ENCODE results near the gene PSMA6. TPM values are rescaled to one million over a fixed set of nuclear protein-coding genes. Genes with fewer than 3 reads are reported as not detected.

Gene PSMA6
- total and polyA plus RNA-seq, 2 of the 13 experiments (the other 11 are each of a cell fraction or from before 2014, with no cell fraction given) = 525 to 1,109 TPM

GRCh38 chr14:35341751-35342488 is 49.7 kb downstream of the PSMA6 start (continued):
- TF ChIP-seq, protein P1, sequence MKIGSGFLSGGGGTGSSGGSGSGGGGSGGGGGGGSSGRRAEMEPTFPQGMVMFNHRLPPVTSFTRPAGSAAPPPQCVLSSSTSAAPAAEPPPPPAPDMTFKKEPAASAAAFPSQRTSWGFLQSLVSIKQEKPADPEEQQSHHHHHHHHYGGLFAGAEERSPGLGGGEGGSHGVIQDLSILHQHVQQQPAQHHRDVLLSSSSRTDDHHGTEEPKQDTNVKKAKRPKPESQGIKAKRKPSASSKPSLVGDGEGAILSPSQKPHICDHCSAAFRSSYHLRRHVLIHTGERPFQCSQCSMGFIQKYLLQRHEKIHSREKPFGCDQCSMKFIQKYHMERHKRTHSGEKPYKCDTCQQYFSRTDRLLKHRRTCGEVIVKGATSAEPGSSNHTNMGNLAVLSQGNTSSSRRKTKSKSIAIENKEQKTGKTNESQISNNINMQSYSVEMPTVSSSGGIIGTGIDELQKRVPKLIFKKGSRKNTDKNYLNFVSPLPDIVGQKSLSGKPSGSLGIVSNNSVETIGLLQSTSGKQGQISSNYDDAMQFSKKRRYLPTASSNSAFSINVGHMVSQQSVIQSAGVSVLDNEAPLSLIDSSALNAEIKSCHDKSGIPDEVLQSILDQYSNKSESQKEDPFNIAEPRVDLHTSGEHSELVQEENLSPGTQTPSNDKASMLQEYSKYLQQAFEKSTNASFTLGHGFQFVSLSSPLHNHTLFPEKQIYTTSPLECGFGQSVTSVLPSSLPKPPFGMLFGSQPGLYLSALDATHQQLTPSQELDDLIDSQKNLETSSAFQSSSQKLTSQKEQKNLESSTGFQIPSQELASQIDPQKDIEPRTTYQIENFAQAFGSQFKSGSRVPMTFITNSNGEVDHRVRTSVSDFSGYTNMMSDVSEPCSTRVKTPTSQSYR (CRISPR knock-in tag; IDR thresholded peaks at IDR 0.05; ENCODE audit: borderline replicate concordance) = no peak
- TF ChIP-seq MTA1 (CRISPR knock-in tag; IDR thresholded peaks at IDR 0.05; ENCODE audit: borderline replicate concordance) (peak; percentile 33), MIXL1 (CRISPR knock-in tag; IDR thresholded peaks at IDR 0.05) (0 out of 2 replicates have a peak, but pooled peaks have one; percentile 37), ZSCAN12 (CRISPR knock-in tag; IDR thresholded peaks at IDR 0.05) (no peak; the same call in 1 of the 2 replicates), ZNF382 (CRISPR knock-in tag; IDR thresholded peaks at IDR 0.05; ENCODE audit: borderline replicate concordance) (no peak), ZNF256 (CRISPR knock-in tag; conservative IDR thresholded peaks at IDR 0.05) (no peak; the same call in 1 of the 2 replicates), KAT2B (IDR thresholded peaks at IDR 0.05; ENCODE audit: borderline replicate concordance, low read depth, low read length) (no peak), ZSCAN29 (CRISPR knock-in tag; conservative IDR thresholded peaks at IDR 0.05) (peak; percentile 80; the same call in 1 of the 2 replicates), SIX4 (CRISPR knock-in tag; IDR thresholded peaks at IDR 0.05) (no peak), CCDC6 (CRISPR knock-in tag; IDR thresholded peaks at IDR 0.05) (no peak), HNF4G (IDR thresholded peaks at IDR 0.05; ENCODE audit: borderline replicate concordance, low read depth, low read length) (no peak), HNF4G (CRISPR knock-in tag; IDR thresholded peaks at IDR 0.05; ENCODE audit: borderline replicate concordance, low read depth) (peak; percentile 30; the same call in 1 of the 2 replicates), ZNF160 (CRISPR knock-in tag; IDR thresholded peaks at IDR 0.05) (peak; percentile 69), SRF (IDR thresholded peaks at IDR 0.05; ENCODE audit: low read depth, low read length) (no peak), TBL1XR1 (IDR thresholded peaks at IDR 0.05; ENCODE audit: borderline replicate concordance, low read length, partially characterized antibody) (peak; percentile 3), TAF15 (IDR thresholded peaks at IDR 0.05; ENCODE audit: low read depth, low read length, poor library complexity, severe bottlenecking) (no peak), HDAC2 (CRISPR knock-in tag; IDR thresholded peaks at IDR 0.05) (0 out of 2 replicates have a peak, but pooled peaks have one; percentile 82), ZNF598 (CRISPR knock-in tag; IDR thresholded peaks at IDR 0.05; ENCODE audit: borderline replicate concordance) (peak; percentile 95; the same call in 1 of the 2 replicates), REPIN1 (CRISPR knock-in tag; IDR thresholded peaks at IDR 0.05; ENCODE audit: borderline replicate concordance, low read depth) (peak; percentile 8), FOXK1 (CRISPR knock-in tag; IDR thresholded peaks at IDR 0.05; ENCODE audit: borderline replicate concordance, low read depth) (no peak), ZNF280B (CRISPR knock-in tag; IDR thresholded peaks at IDR 0.05; ENCODE audit: borderline replicate concordance) (no peak)
- TF ChIP-seq, protein P2, sequence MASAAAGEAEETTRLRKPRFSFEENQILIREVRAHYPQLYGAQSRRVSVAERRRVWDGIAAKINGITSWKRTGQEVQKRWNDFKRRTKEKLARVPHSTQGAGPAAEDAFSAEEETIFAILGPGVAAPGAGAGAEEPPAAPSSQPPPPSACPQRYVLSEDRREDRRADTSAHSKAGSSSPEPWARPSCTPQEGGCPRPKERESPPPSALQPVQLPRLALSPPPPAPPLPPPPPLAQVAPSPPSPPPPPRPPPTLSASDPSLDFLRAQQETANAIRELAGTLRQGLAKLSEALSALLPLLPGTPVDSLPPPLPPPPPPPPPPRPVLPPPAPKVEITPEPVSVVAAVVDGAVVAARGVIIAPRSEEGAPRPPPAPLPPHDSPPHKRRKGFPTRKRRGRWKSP (CRISPR knock-in tag; IDR thresholded peaks at IDR 0.05) = no peak
- TF ChIP-seq, protein P3, sequence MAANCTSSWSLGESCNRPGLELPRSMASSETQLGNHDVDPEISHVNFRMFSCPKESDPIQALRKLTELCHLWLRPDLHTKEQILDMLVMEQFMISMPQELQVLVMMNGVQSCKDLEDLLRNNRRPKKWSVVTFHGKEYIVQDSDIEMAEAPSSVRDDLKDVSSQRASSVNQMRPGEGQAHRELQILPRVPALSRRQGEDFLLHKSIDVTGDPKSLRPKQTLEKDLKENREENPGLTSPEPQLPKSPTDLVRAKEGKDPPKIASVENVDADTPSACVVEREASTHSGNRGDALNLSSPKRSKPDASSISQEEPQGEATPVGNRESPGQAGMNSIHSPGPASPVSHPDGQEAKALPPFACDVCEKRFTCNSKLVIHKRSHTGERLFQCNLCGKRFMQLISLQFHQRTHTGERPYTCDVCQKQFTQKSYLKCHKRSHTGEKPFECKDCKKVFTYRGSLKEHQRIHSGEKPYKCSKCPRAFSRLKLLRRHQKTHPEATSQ (CRISPR knock-in tag; IDR thresholded peaks at IDR 0.05; ENCODE audit: borderline replicate concordance) = no peak; the same call in 1 of the 2 replicates
